WTC11 (cell line): Measurements from ENCODE around the gene ZNF19.

Experiments used
- ARID4B ChIP-seq: sonication (generic); formaldehyde crosslinking; IDR thresholded peaks from 2 replicates; pipeline ENCODE4 v1.8.0; 2023; ENCODE audit warnings: missing genetic modification reagents, mild to moderate bottlenecking, borderline replicate concordance
- ATF1 ChIP-seq: sonication (generic); formaldehyde crosslinking; IDR thresholded peaks from 2 replicates; pipeline ENCODE4 v1.8.1; 2023; ENCODE audit warnings: mild to moderate bottlenecking, moderate library complexity, missing genetic modification reagents
- CTCF ChIP-seq: fragments of 200-600 bp; IDR thresholded peaks from 2 replicates; pipeline ENCODE4 v1.8.0; 2022; ENCODE audit warnings: antibody characterized with exemption
- ELF4 ChIP-seq: sonication (generic); formaldehyde crosslinking; IDR thresholded peaks from 2 replicates; pipeline ENCODE4 v1.8.1; 2022; ENCODE audit warnings: low read depth, mild to moderate bottlenecking, moderate library complexity, missing genetic modification reagents
- GABPB1 ChIP-seq: sonication (generic); formaldehyde crosslinking; IDR thresholded peaks from 2 replicates; pipeline ENCODE4 v1.8.1; 2023; ENCODE audit warnings: mild to moderate bottlenecking, missing genetic modification reagents
- MXD4 ChIP-seq: fragments of 250-450 bp; sonication (Bioruptor Pico); IDR thresholded peaks from 2 replicates; pipeline ENCODE4 v1.8.0; 2021; ENCODE audit warnings: mild to moderate bottlenecking, moderate library complexity, borderline replicate concordance
- NFYB ChIP-seq: sonication (generic); formaldehyde crosslinking; conservative IDR thresholded peaks from 2 replicates; pipeline ENCODE4 v1.8.0; 2022; ENCODE audit warnings: low read depth, missing genetic modification reagents
- PRDM15 ChIP-seq: sonication (generic); formaldehyde crosslinking; IDR thresholded peaks from 2 replicates; pipeline ENCODE4 v1.8.0; 2022; ENCODE audit warnings: missing genetic modification reagents
- TEAD4 ChIP-seq: sonication (generic); formaldehyde crosslinking; IDR thresholded peaks from 2 replicates; pipeline ENCODE4 v1.8.0; 2022; ENCODE audit warnings: mild to moderate bottlenecking, missing genetic modification reagents
- TP53 ChIP-seq: sonication (generic); formaldehyde crosslinking; IDR thresholded peaks from 2 replicates; pipeline ENCODE4 v1.8.1; 2023; ENCODE audit warnings: mild to moderate bottlenecking, missing genetic modification reagents
- ZNF121 ChIP-seq: sonication (generic); formaldehyde crosslinking; IDR thresholded peaks from 2 replicates; pipeline ENCODE4 v1.8.0; 2023; ENCODE audit warnings: missing genetic modification reagents
- ZNF281 ChIP-seq: sonication (generic); formaldehyde crosslinking; IDR thresholded peaks from 2 replicates; pipeline ENCODE4 v1.8.0; 2023; ENCODE audit warnings: mild to moderate bottlenecking, missing genetic modification reagents
- ZNF425 ChIP-seq: fragments of 250-450 bp; sonication (Bioruptor Pico); conservative IDR thresholded peaks from 2 replicates; pipeline ENCODE4 v1.9.0; 2021; ENCODE audit warnings: mild to moderate bottlenecking
- ZNF532 ChIP-seq: fragments of 250-450 bp; sonication (Bioruptor Pico); IDR thresholded peaks from 2 replicates; pipeline ENCODE4 v1.9.0; 2021; ENCODE audit warnings: mild to moderate bottlenecking, borderline replicate concordance

GRCh38 chr16:71473891-71474290 is 15.2 kb downstream of the ZNF19 start:
- TF ChIP-seq GABPB1: no peak
- no peak for TF ChIP-seq CTCF
- no peak for TF ChIP-seq MXD4 (CRISPR knock-in tag)
- no peak for TF ChIP-seq ATF1 (CRISPR knock-in tag)
- TF ChIP-seq TP53 (CRISPR knock-in tag): no peak
- no peak for TF ChIP-seq ZNF121 (CRISPR knock-in tag)
- TF ChIP-seq ZNF281 (CRISPR knock-in tag): no peak
- TF ChIP-seq ARID4B (CRISPR knock-in tag): no peak
- no peak for TF ChIP-seq ZNF425 (CRISPR knock-in tag)
- TF ChIP-seq TEAD4: no peak
- TF ChIP-seq ELF4: no peak
- no peak for TF ChIP-seq NFYB (CRISPR knock-in tag)
- TF ChIP-seq ZNF532 (CRISPR knock-in tag): no peak
- TF ChIP-seq PRDM15: no peak
